Lower leg skin (tissue), 3 donors: ENCODE measurements around the gene HOXC12.

Experiments used
- CTCF ChIP-seq, 3 donors: fragments of 450-650 bp; IDR thresholded peaks; one replicate each; pipeline ENCODE4 v1.5.1; 2016; ENCODE audit warnings: antibody characterized with exemption in 3 of 3, mild to moderate bottlenecking in 3 of 3, moderate library complexity in 2 of 3
- POLR2A ChIP-seq, 2 donors: fragments of 450-650 bp; IDR thresholded peaks; one replicate each; pipeline ENCODE4 v1.6.1; 2016 to 2017; ENCODE audit warnings: antibody characterized with exemption in 2 of 2, mild to moderate bottlenecking in 1 of 2, moderate library complexity in 1 of 2

- no peak for TF ChIP-seq POLR2A (IDR thresholded peaks at IDR 0.05)
- TF ChIP-seq CTCF (IDR thresholded peaks at IDR 0.05): no peak
Observed at GRCh38 chr12:53937596-53938325, 16.9 kb upstream of the HOXC12 start.
